ENCODE measurements around the gene CBFA2T2. TPM values are rescaled to one million over a fixed set of nuclear protein-coding genes. Genes with fewer than 3 reads are reported as not detected.

The CBFA2T2 gene
- total RNA-seq, 6 donors from 2014 or later = 10.0 to 35.6 (median 16.2) TPM

GRCh38 chr20:33669224-33669623, 179.3 kb downstream of the CBFA2T2 start:
- Histone ChIP-seq H3K27ac (no peak overlapping the region), H3K4me3 (no peak overlapping the region), H3K4me1 (peaks cover 30 to 64% (median 53%) of the 10 kb centered on the region in 4 donors), H3K27me3 (no peaks in the 10 kb centered on the region), H3K9me3 (no peaks in the 10 kb centered on the region), H3K36me3 (no peaks in the 10 kb centered on the region)
- 70 to 95% methylated on average over 2 to 5 of the region's 5 CpGs for WGBS, 2 donors
- TF ChIP-seq EP300 (IDR thresholded peaks at IDR 0.05) (no peak), CTCF (IDR thresholded peaks at IDR 0.05) (no peak), POLR2AphosphoS5 (IDR thresholded peaks at IDR 0.05) (no peak), POLR2A (IDR thresholded peaks at IDR 0.05) (no peak)
- DNase-seq (no peak), ATAC-seq (ENCODE audit: low FRiP score in 2 of 2) (no peak)

- no peak for TF ChIP-seq EP300 (IDR thresholded peaks at IDR 0.05)
- no peak for TF ChIP-seq CTCF (IDR thresholded peaks at IDR 0.05)
- Histone ChIP-seq H3K36me3 (no peaks in the 10 kb centered on the region), H3K27me3 (no peaks in the 10 kb centered on the region), H3K4me1 (peaks cover 28 to 64% (median 54%) of the 10 kb centered on the region in 4 donors), H3K4me3 (no peak overlapping the region), H3K27ac (no peak overlapping the region), H3K9me3 (no peaks in the 10 kb centered on the region)
- ATAC-seq (ENCODE audit: low FRiP score in 2 of 2) (no peak), DNase-seq (peak in 1 of 2 donors; percentile 59)
- WGBS, 2 donors = 86 to 93% methylated on average over 13 of the region's 13 CpGs
These were observed 180.2 kb downstream of the CBFA2T2 start for GRCh38 chr20:33669873-33670640.

GRCh38 chr20:33670715-33671499, 181.0 kb downstream of the CBFA2T2 start:
- no peaks in the 10 kb centered on the region for H3K27me3 ChIP-seq
- H3K4me1 ChIP-seq = peaks cover 34 to 66% (median 60%) of the 10 kb centered on the region in 4 donors
- TF ChIP-seq CTCF (IDR thresholded peaks at IDR 0.05) (no peak), POLR2AphosphoS5 (IDR thresholded peaks at IDR 0.05) (no peak), EP300 (IDR thresholded peaks at IDR 0.05) (no peak), POLR2A (IDR thresholded peaks at IDR 0.05) (no peak)
- no peaks in the 10 kb centered on the region for H3K9me3 ChIP-seq
- ATAC-seq (ENCODE audit: low FRiP score in 2 of 2) = no peak
- no peak for DNase-seq
- 80 to 94% methylated on average over 6 of the region's 6 CpGs for WGBS, 2 donors
- no peak overlapping the region for H3K4me3 ChIP-seq
- no peaks in the 10 kb centered on the region for H3K36me3 ChIP-seq
- no peak overlapping the region for H3K27ac ChIP-seq

GRCh38 chr20:33671573-33672288, 181.8 kb downstream of the CBFA2T2 start:
- WGBS, 2 donors = 78% methylated on average over 7 to 8 of the region's 8 CpGs

More at GRCh38 chr20:33671573-33672288, 181.8 kb downstream of the CBFA2T2 start:
- ATAC-seq (ENCODE audit: low FRiP score in 2 of 2) (no peak), DNase-seq (no peak)
- peak overlapping the region in 2 of 4 donors; percentile 83 to 87 for H3K4me3 ChIP-seq
- peak overlapping the region in 1 of 4 donors; percentile 91 for H3K27ac ChIP-seq
- H3K9me3 ChIP-seq = no peaks in the 10 kb centered on the region
- H3K36me3 ChIP-seq = no peaks in the 10 kb centered on the region
- TF ChIP-seq EP300 (IDR thresholded peaks at IDR 0.05) (no peak), POLR2A (IDR thresholded peaks at IDR 0.05) (no peak)
- no peaks in the 10 kb centered on the region for H3K27me3 ChIP-seq
- H3K4me1 ChIP-seq = peaks cover 29 to 63% (median 58%) of the 10 kb centered on the region in 4 donors

Measured in upper lobe of left lung (tissue), 6 donors.